Measurements from ENCODE around the gene MRGPRX1. TPM values are rescaled to one million over a fixed set of nuclear protein-coding genes. Genes with fewer than 3 reads are reported as not detected.

MRGPRX1 gene
- total and polyA plus RNA-seq, 11 donors, result not detected

Other genes starting within 250 kb of the MRGPRX1 start
- 10 to 100 TPM in 2 of 9 donors, 1 to 10 TPM in 7; 2.3 to 13.1 (median 4.9) TPM for gene TMEM86A, start 240.6 kb downstream of the MRGPRX1 start, total RNA-seq
- gene TMEM86A, start 240.6 kb downstream of the MRGPRX1 start, polyA plus RNA-seq, result 1 to 10 TPM; 3.0 to 3.7 TPM
- gene IGSF22, start 213.2 kb downstream of the MRGPRX1 start, total RNA-seq, result 1 to 10 TPM in 3 of 9 donors, under 1 TPM in 6; 0.32 to 1.2 (median 0.82) TPM
- gene IGSF22, start 213.2 kb downstream of the MRGPRX1 start, polyA plus RNA-seq, result under 1 TPM; 0.24 to 0.50 TPM
- 10 to 100 TPM in 1 of 9 donors, 1 to 10 TPM in 8; 2.3 to 18.5 (median 5.8) TPM for gene PTPN5, start 147.6 kb downstream of the MRGPRX1 start, total RNA-seq
- 1 to 10 TPM; 4.7 to 5.4 TPM for gene PTPN5, start 147.6 kb downstream of the MRGPRX1 start, polyA plus RNA-seq
- under 1 TPM in 1 of 9 donors, not detected in 8; 0.13 TPM for gene MRGPRX2, start 121.3 kb upstream of the MRGPRX1 start, total RNA-seq
- gene MRGPRX2, start 121.3 kb upstream of the MRGPRX1 start, polyA plus RNA-seq, result not detected
- 10 to 100 TPM in 3 of 9 donors, 1 to 10 TPM in 6; 6.0 to 12.7 (median 8.9) TPM for gene ZDHHC13, start 177.8 kb upstream of the MRGPRX1 start, total RNA-seq
- 10 to 100 TPM in 1 of 2 donors, 1 to 10 TPM in 1; 4.0 to 13.0 TPM for gene ZDHHC13, start 177.8 kb upstream of the MRGPRX1 start, polyA plus RNA-seq

Data from heart left ventricle (tissue), 11 donors.